Activated naive CD8-positive, alpha-beta T cell treated with anti-CD3 and anti-CD28 coated beads for 36 hours (primary cell): ENCODE measurements around the gene CDH11. TPM values are rescaled to one million over a fixed set of nuclear protein-coding genes. Genes with fewer than 3 reads are reported as not detected.

ENCODE experiments used
- DNase-seq: peaks from one replicate; pipeline ENCODE4 v3.0.0; 2021
- H3K27ac Mint-ChIP-seq: one replicate; pipeline ENCODE4 v1.8.0; 2022; ENCODE audit warnings: mild to moderate bottlenecking, moderate library complexity, mixed read lengths
- H3K27me3 Mint-ChIP-seq: one replicate; pipeline ENCODE4 v1.8.0; 2022; ENCODE audit warnings: mild to moderate bottlenecking, mixed read lengths
- H3K36me3 Mint-ChIP-seq: one replicate; pipeline ENCODE4 v1.8.0; 2021; ENCODE audit warnings: mild to moderate bottlenecking, mixed read lengths
- H3K4me1 Mint-ChIP-seq: one replicate; pipeline ENCODE4 v1.8.0; 2021; ENCODE audit warnings: mixed read lengths
- H3K4me3 Mint-ChIP-seq: one replicate; pipeline ENCODE4 v1.8.0; 2022; ENCODE audit warnings: mild to moderate bottlenecking, moderate library complexity, mixed read lengths
- H3K9me3 Mint-ChIP-seq: one replicate; pipeline ENCODE4 v1.8.0; 2022; ENCODE audit warnings: mixed read lengths
- total RNA-seq, 2 experiments: library from RNA; stranded (reverse); gene quantifications; one replicate each; pipeline ENCODE4 v1.2.3, GENCODE V29; 2021

CDH11 gene
- total RNA-seq, 2 experiments from 2014 or later = not detected

- Mint-ChIP-seq H3K27me3 (no peaks in the 10 kb centered on the region), H3K36me3 (no peaks in the 10 kb centered on the region), H3K4me3 (no peak overlapping the region), H3K9me3 (peaks cover 3% of the 10 kb centered on the region), H3K27ac (no peak overlapping the region), H3K4me1 (no peaks in the 10 kb centered on the region)
- no peak for DNase-seq
Measured at GRCh38 chr16:65068151-65068740, 53.6 kb downstream of the CDH11 start.

DNA sequence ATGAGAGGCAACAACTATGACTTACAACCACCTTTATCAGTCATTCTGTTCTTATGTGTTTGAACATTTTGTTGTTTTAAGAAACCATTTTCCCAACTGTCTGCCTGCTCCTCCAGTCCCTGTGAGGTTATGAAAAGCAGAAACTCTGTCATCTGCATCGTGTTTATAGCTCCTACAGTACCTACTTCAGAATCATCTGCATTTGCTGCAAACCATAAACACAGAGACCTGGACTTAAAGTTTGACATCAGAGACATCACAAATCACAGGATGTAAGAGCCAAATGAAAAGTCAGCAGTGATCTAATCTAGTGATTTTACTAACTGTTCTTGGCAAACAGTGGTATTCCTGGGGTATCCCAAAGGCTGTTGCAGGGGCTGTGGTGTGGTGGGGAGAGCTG lies 55.2 kb downstream of the CDH11 start:
- Mint-ChIP-seq H3K36me3 (no peaks in the 10 kb centered on the region), H3K4me3 (no peak overlapping the region), H3K4me1 (no peaks in the 10 kb centered on the region), H3K27me3 (no peaks in the 10 kb centered on the region), H3K9me3 (peaks cover 3% of the 10 kb centered on the region), H3K27ac (no peak overlapping the region)
- DNase-seq = no peak

GRCh38 chr16:65065031-65065430 lies 56.8 kb downstream of the CDH11 start:
- Mint-ChIP-seq H3K27ac (no peak overlapping the region), H3K36me3 (no peaks in the 10 kb centered on the region), H3K9me3 (peaks cover 2% of the 10 kb centered on the region), H3K4me3 (no peak overlapping the region), H3K4me1 (no peaks in the 10 kb centered on the region), H3K27me3 (peaks cover 1% of the 10 kb centered on the region)
- DNase-seq = no peak

- Mint-ChIP-seq H3K27me3 (peaks cover 6% of the 10 kb centered on the region), H3K4me3 (no peak overlapping the region), H3K4me1 (no peaks in the 10 kb centered on the region), H3K36me3 (no peaks in the 10 kb centered on the region), H3K27ac (no peak overlapping the region), H3K9me3 (peaks cover 2% of the 10 kb centered on the region)
- no peak for DNase-seq
Measured at GRCh38 chr16:65064131-65064530, 57.7 kb downstream of the CDH11 start.

- no peaks in the 10 kb centered on the region for H3K36me3 Mint-ChIP-seq
- peaks cover 6% of the 10 kb centered on the region for H3K27me3 Mint-ChIP-seq
- H3K4me3 Mint-ChIP-seq = no peak overlapping the region
- no peak for DNase-seq
- no peak overlapping the region for H3K27ac Mint-ChIP-seq
- H3K9me3 Mint-ChIP-seq = peaks cover 2% of the 10 kb centered on the region
- H3K4me1 Mint-ChIP-seq = no peaks in the 10 kb centered on the region
Measured at GRCh38 chr16:65062736-65063583, 58.9 kb downstream of the CDH11 start.

- Mint-ChIP-seq H3K36me3 (no peaks in the 10 kb centered on the region), H3K4me3 (no peak overlapping the region), H3K9me3 (peaks cover under 1% of the 10 kb centered on the region), H3K27me3 (peaks cover 6% of the 10 kb centered on the region), H3K4me1 (no peaks in the 10 kb centered on the region), H3K27ac (no peak overlapping the region)
- no peak for DNase-seq
Measured at GRCh38 chr16:65061935-65062518, 59.8 kb downstream of the CDH11 start.

DNA sequence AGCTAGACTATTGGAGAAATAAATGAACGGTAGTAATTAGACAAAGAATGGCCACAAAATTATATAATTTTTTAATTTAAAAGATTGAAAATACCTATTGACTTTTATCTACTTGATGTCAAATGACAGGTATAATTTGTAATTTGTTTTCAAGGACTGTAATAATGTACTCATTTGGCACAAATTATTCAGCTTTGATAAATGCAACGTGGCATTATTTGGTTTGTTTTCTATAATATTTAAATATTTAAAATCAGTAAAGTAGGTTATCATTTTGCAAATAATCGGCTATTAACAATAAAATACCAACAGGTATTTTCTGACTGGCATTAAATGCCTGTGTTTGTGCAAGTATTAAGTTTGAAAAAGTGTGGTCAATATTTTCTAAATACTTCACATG lies 60.6 kb downstream of the CDH11 start:
- Mint-ChIP-seq H3K9me3 (no peaks in the 10 kb centered on the region), H3K27me3 (peaks cover 6% of the 10 kb centered on the region), H3K36me3 (no peaks in the 10 kb centered on the region), H3K4me3 (no peak overlapping the region), H3K27ac (no peak overlapping the region), H3K4me1 (no peaks in the 10 kb centered on the region)
- DNase-seq = no peak

GRCh38 chr16:65059406-65059980 lies 62.4 kb downstream of the CDH11 start:
- Mint-ChIP-seq H3K27ac (no peak overlapping the region), H3K4me1 (no peaks in the 10 kb centered on the region), H3K4me3 (no peak overlapping the region), H3K36me3 (no peaks in the 10 kb centered on the region), H3K9me3 (no peaks in the 10 kb centered on the region), H3K27me3 (peaks cover 6% of the 10 kb centered on the region)
- no peak for DNase-seq

DNA sequence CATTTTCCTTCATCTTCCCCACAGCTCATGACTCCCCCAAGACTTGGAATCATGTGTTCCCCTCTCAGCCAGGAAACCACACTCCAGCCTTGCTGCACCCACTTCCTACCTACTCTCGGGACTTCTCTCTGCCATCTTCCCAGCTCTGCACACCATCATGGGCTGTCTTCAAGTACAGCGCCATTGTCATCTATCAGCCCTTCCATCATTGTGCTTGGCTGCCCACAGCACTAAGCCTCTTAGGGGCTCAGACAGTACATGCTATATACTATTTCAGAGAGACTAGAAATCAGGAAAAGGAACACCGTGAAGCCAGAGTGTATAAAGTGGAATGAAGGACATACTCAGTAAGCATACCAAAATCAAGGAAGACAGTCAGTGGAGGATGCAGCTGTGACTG lies 64.7 kb downstream of the CDH11 start:
- H3K27ac Mint-ChIP-seq = no peak overlapping the region
- H3K9me3 Mint-ChIP-seq = no peaks in the 10 kb centered on the region
- no peaks in the 10 kb centered on the region for H3K4me1 Mint-ChIP-seq
- no peak for DNase-seq
- peaks cover 6% of the 10 kb centered on the region for H3K27me3 Mint-ChIP-seq
- no peak overlapping the region for H3K4me3 Mint-ChIP-seq
- no peaks in the 10 kb centered on the region for H3K36me3 Mint-ChIP-seq

GRCh38 chr16:65054457-65054856 lies 67.4 kb downstream of the CDH11 start:
- Mint-ChIP-seq H3K4me3 (no peak overlapping the region), H3K27me3 (no peaks in the 10 kb centered on the region), H3K9me3 (peaks cover 2% of the 10 kb centered on the region), H3K36me3 (no peaks in the 10 kb centered on the region), H3K4me1 (no peaks in the 10 kb centered on the region), H3K27ac (no peak overlapping the region)
- DNase-seq = no peak

DNA sequence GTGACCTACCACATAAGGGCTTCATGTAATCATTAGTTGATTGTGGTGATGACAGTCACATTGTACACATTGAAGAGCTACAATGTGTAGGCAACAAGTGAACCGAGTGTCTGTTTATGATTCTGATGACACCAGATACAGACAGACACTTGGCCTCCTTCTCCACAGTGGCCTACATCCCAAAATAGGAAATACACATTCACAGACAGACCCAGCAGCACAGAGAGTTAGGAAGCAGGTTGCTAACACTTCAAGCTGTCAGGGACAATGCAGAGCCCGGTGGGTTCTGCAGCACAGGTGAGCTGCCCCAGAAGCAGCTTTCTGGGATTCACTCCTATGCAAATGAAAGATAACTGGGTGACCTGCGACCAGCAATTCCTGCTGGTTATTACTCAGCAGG lies 72.2 kb downstream of the CDH11 start:
- no peak for DNase-seq
- no peaks in the 10 kb centered on the region for H3K36me3 Mint-ChIP-seq
- H3K9me3 Mint-ChIP-seq = peaks cover 7% of the 10 kb centered on the region
- H3K27me3 Mint-ChIP-seq = no peaks in the 10 kb centered on the region
- no peak overlapping the region for H3K27ac Mint-ChIP-seq
- no peak overlapping the region for H3K4me3 Mint-ChIP-seq
- no peaks in the 10 kb centered on the region for H3K4me1 Mint-ChIP-seq

- Mint-ChIP-seq H3K4me1 (no peaks in the 10 kb centered on the region), H3K9me3 (peaks cover 7% of the 10 kb centered on the region), H3K4me3 (no peak overlapping the region), H3K36me3 (no peaks in the 10 kb centered on the region), H3K27ac (no peak overlapping the region), H3K27me3 (no peaks in the 10 kb centered on the region)
- DNase-seq = no peak
Measured at GRCh38 chr16:65045961-65046360, 75.9 kb downstream of the CDH11 start.

GRCh38 chr16:65044873-65045272 lies 77.0 kb downstream of the CDH11 start:
- H3K4me1 Mint-ChIP-seq = no peaks in the 10 kb centered on the region
- peaks cover 5% of the 10 kb centered on the region for H3K9me3 Mint-ChIP-seq
- no peak for DNase-seq
- H3K36me3 Mint-ChIP-seq = no peaks in the 10 kb centered on the region
- no peak overlapping the region for H3K27ac Mint-ChIP-seq
- H3K27me3 Mint-ChIP-seq = no peaks in the 10 kb centered on the region
- no peak overlapping the region for H3K4me3 Mint-ChIP-seq

DNA sequence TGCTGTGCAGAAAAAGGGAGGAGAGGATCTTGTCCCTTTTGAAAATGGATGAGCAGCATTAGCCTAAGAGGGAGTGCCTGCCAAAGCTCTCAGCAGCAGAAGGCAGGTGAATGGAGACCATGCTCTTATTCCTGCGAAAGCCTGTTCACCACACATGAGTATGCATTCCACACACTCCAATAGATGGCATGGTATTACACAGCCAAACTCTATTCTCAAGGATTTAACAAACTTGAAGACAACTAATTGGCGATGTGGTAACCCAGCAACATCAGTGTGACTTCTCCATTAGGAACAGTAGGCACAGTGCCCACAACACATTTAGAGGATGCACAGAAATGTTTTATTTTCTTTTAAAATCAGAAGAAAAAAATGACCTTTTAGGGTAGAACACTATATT lies 77.8 kb downstream of the CDH11 start:
- Mint-ChIP-seq H3K4me1 (no peaks in the 10 kb centered on the region), H3K27ac (no peak overlapping the region)

More for the DNA sequence above, 77.8 kb downstream of the CDH11 start:
- Mint-ChIP-seq H3K27me3 (no peaks in the 10 kb centered on the region), H3K9me3 (peaks cover 7% of the 10 kb centered on the region), H3K36me3 (no peaks in the 10 kb centered on the region), H3K4me3 (no peak overlapping the region)
- no peak for DNase-seq
